Esophagus squamous epithelium (tissue), 4 donors: ENCODE data around the gene EPN3.

Source experiments
- POLR2A ChIP-seq, 4 donors: fragments of 450-650 bp; IDR thresholded peaks; one replicate each; pipeline ENCODE4 v1.6.1; 2017; ENCODE audit warnings: antibody characterized with exemption in 4 of 4, mild to moderate bottlenecking in 4 of 4, moderate library complexity in 3 of 4
- TF ChIP-seq, protein P1 (sequence below), 6 experiments: fragments of 450-650 bp in 4 of 6; fragments of 200-600 bp in 2 of 6; sonication (generic) in 2 of 6; IDR thresholded peaks; one replicate each; pipeline ENCODE4 v1.5.1; 2016 to 2019; ENCODE audit warnings: antibody characterized with exemption in 6 of 6, mild to moderate bottlenecking in 4 of 6, moderate library complexity in 4 of 6

DNA sequence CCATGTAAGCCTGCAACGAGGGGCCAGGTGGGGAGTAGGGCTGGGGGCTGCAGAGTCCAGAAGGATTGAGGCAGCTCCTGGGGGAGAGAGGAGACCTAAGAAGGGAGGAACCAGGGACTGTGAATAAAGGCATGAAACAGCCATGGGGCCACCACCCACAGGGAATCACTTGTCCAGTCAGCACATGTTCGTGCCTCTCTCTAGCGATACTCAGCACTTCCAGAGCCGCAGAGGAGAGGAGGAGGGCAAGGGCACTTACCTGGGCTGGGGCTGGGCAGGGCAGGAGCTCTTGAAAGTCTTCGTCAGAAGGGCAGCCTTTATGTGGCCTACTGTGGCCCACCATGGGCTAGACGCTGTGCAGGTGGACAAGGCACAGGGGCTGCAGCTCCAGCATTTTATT, 52.2 kb downstream of the EPN3 start:
- no peak for TF ChIP-seq POLR2A (IDR thresholded peaks at IDR 0.05)
- TF ChIP-seq, protein P1, sequence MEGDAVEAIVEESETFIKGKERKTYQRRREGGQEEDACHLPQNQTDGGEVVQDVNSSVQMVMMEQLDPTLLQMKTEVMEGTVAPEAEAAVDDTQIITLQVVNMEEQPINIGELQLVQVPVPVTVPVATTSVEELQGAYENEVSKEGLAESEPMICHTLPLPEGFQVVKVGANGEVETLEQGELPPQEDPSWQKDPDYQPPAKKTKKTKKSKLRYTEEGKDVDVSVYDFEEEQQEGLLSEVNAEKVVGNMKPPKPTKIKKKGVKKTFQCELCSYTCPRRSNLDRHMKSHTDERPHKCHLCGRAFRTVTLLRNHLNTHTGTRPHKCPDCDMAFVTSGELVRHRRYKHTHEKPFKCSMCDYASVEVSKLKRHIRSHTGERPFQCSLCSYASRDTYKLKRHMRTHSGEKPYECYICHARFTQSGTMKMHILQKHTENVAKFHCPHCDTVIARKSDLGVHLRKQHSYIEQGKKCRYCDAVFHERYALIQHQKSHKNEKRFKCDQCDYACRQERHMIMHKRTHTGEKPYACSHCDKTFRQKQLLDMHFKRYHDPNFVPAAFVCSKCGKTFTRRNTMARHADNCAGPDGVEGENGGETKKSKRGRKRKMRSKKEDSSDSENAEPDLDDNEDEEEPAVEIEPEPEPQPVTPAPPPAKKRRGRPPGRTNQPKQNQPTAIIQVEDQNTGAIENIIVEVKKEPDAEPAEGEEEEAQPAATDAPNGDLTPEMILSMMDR (IDR thresholded peaks at IDR 0.05), result no peak
